H1 (cell line): ENCODE data around the gene BAZ1B. TPM values are rescaled to one million over a fixed set of nuclear protein-coding genes. Genes with fewer than 3 reads are reported as not detected.
"Not testable (repeated sequence)": the region's sequence is repeated elsewhere in the genome, so short reads cannot be mapped to it uniquely, and the experiment has no call there.

Experiments
- CTCF ChIA-PET: fragments of 300-600 bp; sonication (Branson Sonifier 250); formaldehyde crosslinking; loops from one replicate; lab custom pipeline; 2021; ENCODE audit not compliant: partially characterized antibody; lab: Charles Lee
- POLR2A ChIA-PET: fragments of 300-600 bp; sonication (Branson Sonifier 250); formaldehyde crosslinking; loops from one replicate; lab custom pipeline; 2021; ENCODE audit warnings: inconsistent platforms; ENCODE audit not compliant: partially characterized antibody; lab: Charles Lee
- DNase-seq, 2 experiments: peaks; one replicate each; pipeline versions ENCODE4 v3.0.0 to v3.0.0-alpha.2; 2010 to 2022; ENCODE audit warnings: low spot score in 2 of 2, low read depth in 1 of 2, mixed read lengths in 1 of 2
- FAIRE-seq: peaks from 2 replicates; lab custom pipeline; 2011; peaks lifted over from hg19 to GRCh38; lab: Jason Lieb, UNC
- H2AFZ ChIP-seq: 2 replicates; pipeline ENCODE4 v1.8.1; 2012; ENCODE audit warnings: low read length, inconsistent platforms
- H2AK5ac ChIP-seq: 2 replicates; pipeline ENCODE4 v1.6.1; 2013; ENCODE audit warnings: low read depth, low read length
- H2BK120ac ChIP-seq: replicated peaks from 2 replicates; pipeline ENCODE3; 2013; ENCODE audit warnings: low read depth, low read length, inconsistent platforms
- H2BK12ac ChIP-seq: 2 replicates; pipeline ENCODE4 v1.6.1; 2013; ENCODE audit warnings: low read depth, low read length
- H2BK15ac ChIP-seq: 2 replicates; pipeline ENCODE4 v1.6.1; 2013; ENCODE audit warnings: low read length
- H2BK20ac ChIP-seq: 2 replicates; pipeline ENCODE4 v1.6.1; 2013; ENCODE audit warnings: low read length
- H2BK5ac ChIP-seq: 2 replicates; pipeline ENCODE4 v1.6.1; 2013; ENCODE audit warnings: low read depth, low read length
- H3K14ac ChIP-seq: 2 replicates; pipeline ENCODE4 v1.6.1; 2013; ENCODE audit warnings: inconsistent platforms; ENCODE audit not compliant: insufficient read length
- H3K18ac ChIP-seq: 2 replicates; pipeline ENCODE4 v1.6.1; 2013; ENCODE audit warnings: low read length; ENCODE audit errors: extremely low read depth
- H3K23ac ChIP-seq: 2 replicates; pipeline ENCODE4 v1.6.1; 2013; ENCODE audit warnings: inconsistent platforms; ENCODE audit not compliant: insufficient read length
- H3K23me2 ChIP-seq: 2 replicates; pipeline ENCODE4 v1.6.1; 2013; ENCODE audit warnings: low read depth, low read length
- H3K27ac ChIP-seq: 2 replicates; pipeline ENCODE4 v1.6.1; 2011; ENCODE audit warnings: low read depth, low read length, inconsistent platforms
- H3K27me3 ChIP-seq, 4 experiments: replicated peaks in 1 of 4; 1 replicate in 1 of 4; 2 replicates in 3 of 4; pipeline versions ENCODE4 v1.6.1 to v1.8.1; 2011 to 2013; ENCODE audit warnings: low read length in 3 of 4, mild to moderate bottlenecking in 3 of 4, inconsistent platforms in 2 of 4, mixed read lengths in 2 of 4, moderate library complexity in 1 of 4; ENCODE audit not compliant: control insufficient read depth in 3 of 4, insufficient read depth in 3 of 4; ENCODE audit errors: extremely low read depth in 1 of 4
- H3K36me3 ChIP-seq, 4 experiments: 2 replicates each; pipeline versions ENCODE4 v1.6.1 to v1.8.1; 2011 to 2013; ENCODE audit warnings: mild to moderate bottlenecking in 4 of 4, low read length in 3 of 4, moderate library complexity in 2 of 4, control low read depth in 1 of 4, inconsistent platforms in 1 of 4; ENCODE audit not compliant: insufficient read depth in 4 of 4, control insufficient read depth in 2 of 4
- H3K4ac ChIP-seq: replicated peaks from 2 replicates; pipeline ENCODE3; 2013; ENCODE audit warnings: low read length, low read depth, mixed read lengths, inconsistent platforms; ENCODE audit not compliant: insufficient read length
- H3K4me1 ChIP-seq, 4 experiments: replicated peaks in 1 of 4; 1 replicate in 1 of 4; 2 replicates in 3 of 4; pipeline versions ENCODE4 v1.6.1 to v1.8.1; 2011 to 2013; ENCODE audit warnings: low read length in 3 of 4, inconsistent platforms in 2 of 4, mixed read lengths in 1 of 4; ENCODE audit not compliant: insufficient read depth in 4 of 4, control insufficient read depth in 3 of 4
- H3K4me2 ChIP-seq, 2 experiments: 2 replicates each; pipeline versions ENCODE4 v1.6.1 to v1.8.1; 2011 to 2013; ENCODE audit warnings: low read depth in 2 of 2, low read length in 2 of 2, control low read depth in 1 of 2, inconsistent platforms in 1 of 2, mild to moderate bottlenecking in 1 of 2; ENCODE audit not compliant: insufficient read depth in 1 of 2
- H3K4me3 ChIP-seq, 4 experiments: fragments of 200-600, 300-600 bp in 1 of 4; sonication (generic), shearing (Covaris generic), sonication (Bioruptor Twin) in 1 of 4; 2 replicates each; pipeline versions ENCODE4 v1.5.1 to v1.8.1; 2011 to 2016; ENCODE audit warnings: low read length in 4 of 4, low read depth in 3 of 4, control low read depth in 2 of 4, inconsistent platforms in 2 of 4, mild to moderate bottlenecking in 2 of 4, mixed read lengths in 1 of 4, moderate library complexity in 1 of 4; ENCODE audit not compliant: insufficient read depth in 2 of 4; ENCODE audit errors: extremely low read depth in 1 of 4
- H3K56ac ChIP-seq: replicated peaks from 2 replicates; pipeline ENCODE3; 2013; ENCODE audit warnings: low read depth, mild to moderate bottlenecking, mixed read lengths, low read length, inconsistent platforms; ENCODE audit not compliant: insufficient read length
- H3K79me1 ChIP-seq: 2 replicates; pipeline ENCODE4 v1.6.1; 2013; ENCODE audit warnings: low read depth, low read length, control low read depth
- H3K79me2 ChIP-seq, 2 experiments: 2 replicates each; pipeline versions ENCODE4 v1.6.1 to v1.8.1; 2012 to 2013; ENCODE audit warnings: low read length in 2 of 2, mild to moderate bottlenecking in 2 of 2, inconsistent platforms in 1 of 2; ENCODE audit not compliant: insufficient read depth in 2 of 2, control insufficient read depth in 1 of 2
- H3K9ac ChIP-seq, 4 experiments: replicated peaks in 1 of 4; 1 replicate in 1 of 4; 2 replicates in 3 of 4; pipeline versions ENCODE4 v1.6.1 to v1.8.1; 2011 to 2013; ENCODE audit warnings: low read depth in 3 of 4, low read length in 3 of 4, control low read depth in 2 of 4, mild to moderate bottlenecking in 2 of 4, moderate library complexity in 2 of 4, inconsistent platforms in 1 of 4; ENCODE audit errors: extremely low read depth in 1 of 4
- H3K9me3 ChIP-seq, 2 experiments: 2 replicates each; pipeline versions ENCODE4 v1.6.1 to v1.8.1; 2012 to 2013; ENCODE audit warnings: mild to moderate bottlenecking in 2 of 2, moderate library complexity in 2 of 2, control low read depth in 1 of 2, inconsistent platforms in 1 of 2, low read depth in 1 of 2, low read length in 1 of 2, mixed read lengths in 1 of 2; ENCODE audit not compliant: insufficient read depth in 2 of 2
- H4K20me1 ChIP-seq, 2 experiments: replicated peaks in 1 of 2; 2 replicates each; pipeline versions ENCODE3 to v1.8.1; 2011 to 2013; ENCODE audit warnings: inconsistent platforms in 2 of 2, low read length in 2 of 2, mild to moderate bottlenecking in 1 of 2; ENCODE audit not compliant: insufficient read depth in 2 of 2, control insufficient read depth in 1 of 2
- H4K5ac ChIP-seq: 2 replicates; pipeline ENCODE4 v1.6.1; 2013; ENCODE audit warnings: low read length, low read depth, mixed read lengths, inconsistent platforms; ENCODE audit not compliant: insufficient read length
- H4K8ac ChIP-seq: 2 replicates; pipeline ENCODE4 v1.8.0; 2013; ENCODE audit warnings: mild to moderate bottlenecking, moderate library complexity, low read length, inconsistent platforms; ENCODE audit not compliant: insufficient read depth; ENCODE audit errors: extremely low read depth
- H4K91ac ChIP-seq: replicated peaks from 2 replicates; pipeline ENCODE3; 2013; ENCODE audit warnings: low read length, mixed read lengths, inconsistent platforms; ENCODE audit not compliant: insufficient read length
- MAFK ChIP-seq: IDR thresholded peaks from 2 replicates; pipeline ENCODE4 v1.6.1; 2012; ENCODE audit warnings: low read depth, mild to moderate bottlenecking, improper control_type of control experiment, low read length
- WGBS, 2 experiments: shearing (Covaris generic) in 1 of 2; methylation state at CpG; one replicate each; pipeline versions ENCODE4 v1.1.6 to v1.1.7; 2013 to 2015; ENCODE audit warnings: low lambda C conversion rate in 2 of 2, mixed read lengths in 2 of 2, inconsistent platforms in 1 of 2, low coverage in 1 of 2, missing lambda C conversion rate in 1 of 2; ENCODE audit not compliant: insufficient replicate concordance in 2 of 2, insufficient coverage in 1 of 2, insufficient read length in 1 of 2; ENCODE audit errors: extremely low coverage in 1 of 2, missing lambda C conversion rate in 1 of 2; 5-methylcytosine and 5-hydroxymethylcytosine counted together
- polyA plus RNA-seq, 7 experiments: library from polyadenylated mRNA; depleted of rRNA in 3 of 7; stranded (reverse) in 5 of 7; unstranded in 2 of 7; fragments of >200 nt in 5 of 7; fragments of 200-250 nt in 2 of 7; gene quantifications; 1 replicate in 5 of 7; 2 replicates in 1 of 7; 4 replicates in 1 of 7; pipeline versions ENCODE4 v1.2.1 to v1.2.3, GENCODE V29; 2011 to 2013; ENCODE audit warnings: missing spikeins in 2 of 7, mixed read lengths in 2 of 7
- total RNA-seq: library from RNA; stranded (reverse); fragmentation: NEBNext Ultra II Directional; extraction: Animal tissue kit (Norgen Biotek cat#: 25700); gene quantifications from 2 replicates; pipeline ENCODE4 v1.2.1, GENCODE V29; 2021

The BAZ1B gene
- total and polyA plus RNA-seq, 2 of the 8 experiments (the other 6 are each of a cell fraction or from before 2014, with no cell fraction given), result 21.0 to 86.8 TPM

- no peak for TF ChIP-seq MAFK
These were observed 14.4 kb upstream of the BAZ1B start (continued) for GRCh38 chr7:73536479-73536878.

- H3K9me3 ChIP-seq, H4K91ac ChIP-seq, H2BK15ac ChIP-seq, H3K4me1 ChIP-seq, H3K23ac ChIP-seq, H3K14ac ChIP-seq, H2BK5ac ChIP-seq, H3K4ac ChIP-seq, H4K5ac ChIP-seq, H4K8ac ChIP-seq, H4K20me1 ChIP-seq, H3K9ac ChIP-seq, H3K23me2 ChIP-seq, H3K27ac ChIP-seq, H2AK5ac ChIP-seq, H2BK12ac ChIP-seq, H3K79me1 ChIP-seq, H2BK120ac ChIP-seq, H2AFZ ChIP-seq, DNase-seq, H3K4me2 ChIP-seq, FAIRE-seq, H3K18ac ChIP-seq, H3K27me3 ChIP-seq, H2BK20ac ChIP-seq, H3K79me2 ChIP-seq, H3K56ac ChIP-seq, CTCF ChIA-PET, H3K4me3 ChIP-seq: not testable (repeated sequence)
- peaks cover 14 to 36% (median 19%) of the 10 kb centered on the region in 4 experiments; a peak in 7 of 8 replicates for H3K36me3 ChIP-seq
- WGBS, 2 experiments, result 94% methylated on average over 7 of the region's 7 CpGs; no CpG with 5 or more reads in 1 of the 2 experiments
- POLR2A ChIA-PET, result interaction anchor here (0.7 to 1.8 kb wide), 8 partner anchors 8 to 25 kb away, joined by 3 to 6 read pairs (median 4); partner anchors contain the start of gene BCL7B
These were observed 13.8 kb upstream of the BAZ1B start for GRCh38 chr7:73535918-73536317.
